B cell (primary cell): ENCODE measurements around the gene CCDC38. TPM values are rescaled to one million over a fixed set of nuclear protein-coding genes. Genes with fewer than 3 reads are reported as not detected.

Experiments used
- ATAC-seq: fragments of 200-7000 bp; cut with Tn5 transposase; one replicate; pipeline ENCODE4 v1.10.0; 2021; ENCODE audit warnings: low read depth, mild to moderate bottlenecking, moderate number of reproducible peaks, moderate library complexity
- CTCF ChIA-PET: fragments of 350-600 bp; sonication (Branson Sonifier 250); formaldehyde crosslinking; loops from one replicate; lab custom pipeline; 2021; ENCODE audit warnings: antibody characterized with exemption, inconsistent platforms; lab: Charles Lee
- POLR2A ChIA-PET: fragments of 350-600 bp; sonication (Branson Sonifier 250); formaldehyde crosslinking; loops from one replicate; lab custom pipeline; 2021; ENCODE audit warnings: antibody characterized with exemption; lab: Charles Lee
- DNase-seq: peaks from one replicate; pipeline ENCODE4 v3.0.0; 2013
- H2AFZ ChIP-seq: 2 replicates; pipeline ENCODE4 v1.6.1; 2012; ENCODE audit warnings: mild to moderate bottlenecking, low read depth, low read length; ENCODE audit not compliant: insufficient read depth, poor library complexity, severe bottlenecking
- H3K27ac ChIP-seq, 2 donors: 1 replicate in 1 of 2; 2 replicates in 1 of 2; pipeline ENCODE4 v1.5.1; 2012 to 2013; ENCODE audit warnings: low read length in 2 of 2, mild to moderate bottlenecking in 2 of 2, moderate library complexity in 1 of 2
- H3K27me3 ChIP-seq, 4 experiments: fragments of 200-600 bp in 1 of 4; sonication (generic) in 1 of 4; replicated peaks in 1 of 4; 1 replicate in 2 of 4; 2 replicates in 2 of 4; pipeline versions ENCODE4 v1.6.1 to v1.7.0; 2013 to 2016; ENCODE audit warnings: low read length in 3 of 4, mild to moderate bottlenecking in 2 of 4, mixed read lengths in 1 of 4, moderate library complexity in 1 of 4; ENCODE audit not compliant: insufficient read depth in 4 of 4, control insufficient read depth in 3 of 4; ENCODE audit errors: control extremely low read depth in 1 of 4
- H3K36me3 ChIP-seq, 2 experiments: replicated peaks in 1 of 2; 1 replicate in 1 of 2; 2 replicates in 1 of 2; pipeline versions ENCODE4 v1.6.1 to v1.7.1; 2013; ENCODE audit warnings: low read length in 1 of 2; ENCODE audit not compliant: insufficient read depth in 2 of 2, control insufficient read depth in 1 of 2; ENCODE audit errors: control extremely low read depth in 1 of 2, extremely low read depth in 1 of 2
- H3K4me1 ChIP-seq, 2 donors: fragments of 200-600 bp in 1 of 2; sonication (generic) in 1 of 2; 1 replicate in 1 of 2; 2 replicates in 1 of 2; pipeline versions ENCODE4 v1.5.1 to v1.6.1; 2013 to 2017; ENCODE audit warnings: low read length in 2 of 2; ENCODE audit not compliant: control insufficient read depth in 2 of 2, insufficient read depth in 2 of 2
- H3K4me2 ChIP-seq: replicated peaks from 2 replicates; pipeline ENCODE3; 2012; ENCODE audit warnings: mild to moderate bottlenecking, low read depth, low read length; ENCODE audit not compliant: poor library complexity, severe bottlenecking
- H3K4me3 ChIP-seq, 5 experiments: fragments of 200-600 bp in 1 of 5; sonication (generic) in 1 of 5; 1 replicate in 3 of 5; 2 replicates in 2 of 5; pipeline versions ENCODE4 v1.5.1 to v1.7.0; 2011 to 2016; ENCODE audit warnings: low read length in 4 of 5, mild to moderate bottlenecking in 4 of 5, low read depth in 2 of 5, control low read depth in 1 of 5, moderate library complexity in 1 of 5; ENCODE audit not compliant: insufficient read depth in 1 of 5; ENCODE audit errors: control extremely low read depth in 1 of 5, extremely low read depth in 1 of 5
- H3K79me2 ChIP-seq: fragments of 200-600 bp; sonication (generic); one replicate; pipeline ENCODE4 v1.6.0; 2016; ENCODE audit warnings: low read length; ENCODE audit not compliant: control insufficient read depth, insufficient read depth
- H3K9ac ChIP-seq: fragments of 200-600 bp; sonication (generic); 2 replicates; pipeline ENCODE4 v1.6.1; 2017; ENCODE audit warnings: mild to moderate bottlenecking, low read length, moderate library complexity
- H3K9me3 ChIP-seq, 3 donors: one replicate each; pipeline versions ENCODE4 v1.6.1 to v1.7.1; 2013; ENCODE audit warnings: low read length in 2 of 3; ENCODE audit not compliant: control insufficient read depth in 2 of 3, insufficient read depth in 1 of 3; ENCODE audit errors: control extremely low read depth in 1 of 3
- H4K20me1 ChIP-seq: 2 replicates; pipeline ENCODE4 v1.6.0; 2012; ENCODE audit warnings: mild to moderate bottlenecking, low read length; ENCODE audit not compliant: insufficient read depth, control insufficient read depth, poor library complexity, severe bottlenecking
- H3K27ac Mint-ChIP-seq: one replicate; pipeline ENCODE4 v1.8.0; 2021; ENCODE audit warnings: mixed read lengths
- H3K27me3 Mint-ChIP-seq: one replicate; pipeline ENCODE4 v1.8.0; 2021; ENCODE audit warnings: mixed read lengths
- H3K4me1 Mint-ChIP-seq: one replicate; pipeline ENCODE4 v1.8.0; 2021; ENCODE audit warnings: mixed read lengths
- H3K4me3 Mint-ChIP-seq: one replicate; pipeline ENCODE4 v1.8.0; 2021; ENCODE audit warnings: mixed read lengths
- H3K9me3 Mint-ChIP-seq: one replicate; pipeline ENCODE4 v1.8.0; 2022; ENCODE audit warnings: mixed read lengths; ENCODE audit not compliant: insufficient read depth
- EZH2 ChIP-seq: IDR thresholded peaks from 2 replicates; pipeline ENCODE4 v1.6.1; 2012; ENCODE audit warnings: borderline replicate concordance, low read depth, mild to moderate bottlenecking, moderate library complexity, low read length; ENCODE audit not compliant: insufficient read depth, poor library complexity, severe bottlenecking
- WGBS: methylation state at CpG from one replicate; pipeline ENCODE4 v1.1.5; 2013; ENCODE audit warnings: missing lambda C conversion rate; ENCODE audit not compliant: insufficient coverage; 5-methylcytosine and 5-hydroxymethylcytosine counted together
- intact Hi-C: fragments of 100-400 bp; cut with micrococcal nuclease; formaldehyde crosslinking; loops from one replicate; pipeline ENCODE4 v1.10.0; 2022
- polyA plus RNA-seq: library from polyadenylated mRNA; depleted of rRNA; stranded (reverse); fragments of >200 nt; gene quantifications from 2 replicates; pipeline ENCODE4 v1.2.3, GENCODE V29; 2012
- total RNA-seq, 2 donors: library from RNA; stranded (reverse); fragments of 120-200 nt in 1 of 2; gene quantifications; 1 replicate in 1 of 2; 2 replicates in 1 of 2; pipeline versions ENCODE4 v1.2.3 to v1.2.4, GENCODE V29; 2013 to 2022
- TF ChIP-seq, protein P1 (sequence below): fragments of 200-600 bp; IDR thresholded peaks from one replicate; pipeline ENCODE4 v1.8.0; 2022; ENCODE audit warnings: antibody characterized with exemption, mild to moderate bottlenecking

CCDC38 gene
- total and polyA plus RNA-seq, 2 donors (not counting 1 experiment from before 2014, with no cell fraction given) = 1.3 TPM; not detected in 1

DNA sequence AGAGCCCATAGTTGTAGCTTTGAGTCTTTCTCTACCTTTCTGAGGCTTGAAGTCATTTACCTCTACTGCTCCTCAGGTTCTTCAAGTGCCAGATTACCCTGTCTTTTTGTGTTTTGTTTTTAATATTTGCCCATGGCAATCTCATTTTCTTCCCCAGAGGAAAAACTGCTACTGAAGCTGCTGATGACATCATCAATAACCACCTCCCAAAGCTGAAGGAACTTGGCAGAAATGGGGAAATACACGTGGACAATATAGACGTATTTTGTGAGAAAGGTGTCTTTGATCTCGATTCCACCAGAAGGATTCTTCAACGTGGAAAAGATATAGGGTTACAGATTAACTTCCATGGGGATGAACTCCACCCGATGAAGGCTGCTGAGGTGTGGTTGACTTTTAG lies 17.8 kb upstream of the CCDC38 start:
- Histone ChIP-seq H3K27me3 (peaks cover 0 to 4% (median 0%) of the 10 kb centered on the region in 4 experiments), H3K9me3 (no peaks in the 10 kb centered on the region), H3K36me3 (no peaks in the 10 kb centered on the region), H3K4me2 (no peak overlapping the region), H3K4me1 (no peaks in the 10 kb centered on the region), H3K4me3 (no peak overlapping the region), H2AFZ (no peak overlapping the region), H4K20me1 (no peaks in the 10 kb centered on the region), H3K9ac (no peak overlapping the region), H3K79me2 (no peaks in the 10 kb centered on the region), H3K27ac (no peak overlapping the region)
- no CpG with 5 or more reads among the region's 5 CpGs for WGBS
- intact Hi-C loops = no loop called here
- Mint-ChIP-seq H3K4me1 (no peaks in the 10 kb centered on the region), H3K9me3 (no peaks in the 10 kb centered on the region), H3K27ac (no peak overlapping the region), H3K27me3 (peaks cover 11% of the 10 kb centered on the region), H3K4me3 (no peak overlapping the region)
- ATAC-seq = no peak
- DNase-seq = no peak
- no peak for TF ChIP-seq EZH2
- TF ChIP-seq, protein P1, sequence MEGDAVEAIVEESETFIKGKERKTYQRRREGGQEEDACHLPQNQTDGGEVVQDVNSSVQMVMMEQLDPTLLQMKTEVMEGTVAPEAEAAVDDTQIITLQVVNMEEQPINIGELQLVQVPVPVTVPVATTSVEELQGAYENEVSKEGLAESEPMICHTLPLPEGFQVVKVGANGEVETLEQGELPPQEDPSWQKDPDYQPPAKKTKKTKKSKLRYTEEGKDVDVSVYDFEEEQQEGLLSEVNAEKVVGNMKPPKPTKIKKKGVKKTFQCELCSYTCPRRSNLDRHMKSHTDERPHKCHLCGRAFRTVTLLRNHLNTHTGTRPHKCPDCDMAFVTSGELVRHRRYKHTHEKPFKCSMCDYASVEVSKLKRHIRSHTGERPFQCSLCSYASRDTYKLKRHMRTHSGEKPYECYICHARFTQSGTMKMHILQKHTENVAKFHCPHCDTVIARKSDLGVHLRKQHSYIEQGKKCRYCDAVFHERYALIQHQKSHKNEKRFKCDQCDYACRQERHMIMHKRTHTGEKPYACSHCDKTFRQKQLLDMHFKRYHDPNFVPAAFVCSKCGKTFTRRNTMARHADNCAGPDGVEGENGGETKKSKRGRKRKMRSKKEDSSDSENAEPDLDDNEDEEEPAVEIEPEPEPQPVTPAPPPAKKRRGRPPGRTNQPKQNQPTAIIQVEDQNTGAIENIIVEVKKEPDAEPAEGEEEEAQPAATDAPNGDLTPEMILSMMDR = no peak
- ChIA-PET POLR2A (interaction anchor here (1.1 kb wide), 1 partner anchor 17 kb away, joined by 3 read pairs; the partner anchor contains the start of genes AMDHD1 and CCDC38), CTCF (no interaction called here)

DNA sequence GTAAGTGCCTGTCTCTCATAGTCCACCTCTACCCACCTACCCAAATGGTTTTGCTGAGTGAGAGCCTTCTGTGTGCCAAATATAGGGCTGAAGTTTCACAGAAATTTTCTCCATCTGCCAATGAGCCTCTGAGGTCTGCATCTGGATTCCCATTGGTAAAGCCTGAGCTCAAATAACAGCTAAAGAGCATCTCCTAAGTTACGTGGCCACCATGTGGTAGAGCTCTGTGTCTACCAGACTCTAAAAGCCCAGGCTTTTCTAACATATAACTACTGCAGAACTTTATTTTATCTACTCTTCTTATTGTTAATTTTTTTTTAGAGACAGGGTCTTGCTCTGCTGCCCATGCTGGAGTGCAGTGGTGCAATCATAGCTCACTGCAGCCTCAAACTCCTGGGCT lies 16.7 kb upstream of the CCDC38 start:
- Mint-ChIP-seq H3K9me3 (no peaks in the 10 kb centered on the region), H3K4me1 (no peaks in the 10 kb centered on the region), H3K4me3 (no peak overlapping the region), H3K27ac (no peak overlapping the region), H3K27me3 (peaks cover 12% of the 10 kb centered on the region)
- Histone ChIP-seq H3K4me1 (no peaks in the 10 kb centered on the region), H3K27ac (no peak overlapping the region), H3K9ac (no peak overlapping the region), H3K79me2 (no peaks in the 10 kb centered on the region), H3K36me3 (no peaks in the 10 kb centered on the region), H3K4me3 (no peak overlapping the region), H3K27me3 (peaks cover 0 to 4% (median 0%) of the 10 kb centered on the region in 4 experiments), H3K9me3 (no peaks in the 10 kb centered on the region), H3K4me2 (no peak overlapping the region), H2AFZ (no peak overlapping the region), H4K20me1 (no peaks in the 10 kb centered on the region)
- intact Hi-C loops = no loop called here
- POLR2A ChIA-PET = interaction anchor here (0.7 to 1.1 kb wide), 2 partner anchors 16 to 141 kb away, joined by 3 to 8 read pairs; partner anchors contain the start of genes AMDHD1 and CCDC38
- ATAC-seq (no peak), DNase-seq (no peak)
- no CpG with 5 or more reads among the region's 1 CpG for WGBS
- TF ChIP-seq EZH2 = no peak
- TF ChIP-seq, protein P1 = no peak
- CTCF ChIA-PET = interaction anchor here (0.7 to 1.2 kb wide), 5 partner anchors 16 to 461 kb away, joined by 3 to 7 read pairs (median 4); partner anchors contain the start of gene AMDHD1
